ENCODE data around the gene ALDH18A1. TPM values are rescaled to one million over a fixed set of nuclear protein-coding genes. Genes with fewer than 3 reads are reported as not detected.

ALDH18A1 gene
- total and polyA plus RNA-seq, 8 donors = 48.2 to 72.0 (median 58.1) TPM

DNA sequence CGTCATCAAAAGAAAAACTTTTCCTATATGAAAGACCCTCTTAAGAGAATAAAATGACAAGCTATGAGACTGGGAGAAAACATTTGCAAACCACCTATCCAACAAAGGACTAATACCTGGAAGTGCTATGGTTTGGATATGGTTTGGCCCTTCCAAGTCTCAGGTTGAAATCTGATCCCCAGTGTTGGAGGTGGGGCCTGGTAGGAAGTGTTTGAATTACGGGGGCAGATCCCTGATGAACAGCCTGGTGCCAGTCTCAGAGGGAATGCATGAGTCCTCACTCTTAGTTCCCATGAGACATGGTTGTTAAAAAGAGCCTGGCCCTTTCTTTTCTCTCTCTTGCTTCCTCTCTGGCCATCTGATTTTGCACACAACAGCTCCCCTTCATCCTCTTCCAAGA, 6.3 kb downstream of the ALDH18A1 start:
- H3K27me3 ChIP-seq = no peaks in the 10 kb centered on the region
- no peak overlapping the region for H3K27ac ChIP-seq
- no peak overlapping the region for H3K4me3 ChIP-seq
- TF ChIP-seq CTCF (IDR thresholded peaks at IDR 0.05) = no peak
- peaks cover 0 to 2% of the 10 kb centered on the region in 2 donors for H3K4me1 ChIP-seq
- no peak for DNase-seq
- H3K9me3 ChIP-seq = peaks cover 0 to 8% of the 10 kb centered on the region in 2 donors
- H3K36me3 ChIP-seq = peaks cover 0 to 63% of the 10 kb centered on the region in 2 donors
- ATAC-seq = no peak
- intact Hi-C loops (cut with DNase I) = no loop called here

DNA sequence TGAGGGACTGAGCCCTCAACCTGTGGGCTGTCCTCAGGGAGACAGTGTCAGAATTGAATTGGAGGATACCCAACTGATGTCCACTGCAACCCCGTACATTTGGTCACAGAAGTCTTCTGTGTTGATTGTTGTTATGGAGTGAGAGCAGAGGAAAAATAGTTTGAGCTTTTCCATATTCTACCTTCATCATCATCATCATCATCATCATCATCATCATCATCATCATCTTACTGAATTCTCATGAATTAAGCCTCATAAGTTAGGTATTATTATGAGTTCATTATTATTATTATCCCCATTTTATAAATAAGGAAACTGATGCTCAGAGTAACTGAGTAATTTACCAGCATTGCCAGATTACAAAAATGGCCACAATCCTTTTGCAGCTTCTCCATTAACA, 8.4 kb downstream of the ALDH18A1 start:
- TF ChIP-seq CTCF (IDR thresholded peaks at IDR 0.05) = no peak
- no peaks in the 10 kb centered on the region for H3K4me1 ChIP-seq
- intact Hi-C loops (cut with DNase I) = no loop called here
- H3K27ac ChIP-seq = no peak overlapping the region
- H3K36me3 ChIP-seq = peaks cover 0 to 66% of the 10 kb centered on the region in 2 donors
- peaks cover 0 to 8% of the 10 kb centered on the region in 2 donors for H3K9me3 ChIP-seq
- DNase-seq = no peak
- ATAC-seq = no peak
- H3K4me3 ChIP-seq = no peak overlapping the region
- H3K27me3 ChIP-seq = no peaks in the 10 kb centered on the region

DNA sequence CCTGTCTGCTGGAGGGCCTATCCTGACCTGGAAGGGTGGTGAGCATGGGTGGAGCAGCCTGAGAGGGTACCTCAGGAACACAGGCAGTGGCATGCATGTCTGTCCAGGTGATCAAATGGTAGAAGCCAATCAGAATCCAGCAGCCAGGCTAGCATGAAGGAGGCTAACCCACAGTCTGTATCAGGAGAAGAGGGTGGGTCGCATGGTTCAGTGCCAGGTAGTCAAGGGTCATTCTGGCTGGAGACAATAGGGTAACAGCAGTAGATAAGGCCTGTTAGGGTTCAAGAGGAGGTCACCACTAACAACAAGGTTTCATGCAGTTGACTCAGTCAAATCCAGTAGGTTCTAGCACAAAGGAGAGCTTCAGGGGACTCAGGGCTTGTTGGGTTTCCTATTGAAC, 10.4 kb downstream of the ALDH18A1 start:
- H3K9me3 ChIP-seq = peaks cover 0 to 2% of the 10 kb centered on the region in 2 donors
- no peak for TF ChIP-seq CTCF (IDR thresholded peaks at IDR 0.05)
- no peak for DNase-seq
- H3K36me3 ChIP-seq = peaks cover 0 to 66% of the 10 kb centered on the region in 2 donors
- H3K4me3 ChIP-seq = no peak overlapping the region
- no peak for ATAC-seq
- H3K4me1 ChIP-seq = no peaks in the 10 kb centered on the region
- no peaks in the 10 kb centered on the region for H3K27me3 ChIP-seq
- H3K27ac ChIP-seq = no peak overlapping the region
- intact Hi-C loops (cut with DNase I) = no loop called here

DNA sequence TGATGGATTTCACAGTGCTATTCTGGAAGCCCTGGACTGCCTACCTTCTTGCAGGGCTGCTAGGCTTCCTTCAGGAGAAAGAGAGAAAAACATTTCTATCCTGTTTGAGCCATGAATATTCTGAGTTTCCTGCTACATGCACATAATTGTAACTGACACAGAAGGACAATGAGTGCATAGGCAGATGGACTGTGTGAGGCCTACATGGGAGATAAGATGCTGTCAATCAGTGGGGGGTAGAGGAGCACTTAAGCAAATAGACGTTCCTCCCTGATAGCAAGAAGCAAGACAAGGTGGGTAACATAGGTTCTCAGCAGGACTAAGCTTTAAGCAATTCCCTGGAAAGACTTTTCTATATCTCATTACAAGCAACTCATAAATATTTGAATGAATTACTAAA, 11.6 kb downstream of the ALDH18A1 start:
- H3K36me3 ChIP-seq = peaks cover 0 to 67% of the 10 kb centered on the region in 2 donors

DNA sequence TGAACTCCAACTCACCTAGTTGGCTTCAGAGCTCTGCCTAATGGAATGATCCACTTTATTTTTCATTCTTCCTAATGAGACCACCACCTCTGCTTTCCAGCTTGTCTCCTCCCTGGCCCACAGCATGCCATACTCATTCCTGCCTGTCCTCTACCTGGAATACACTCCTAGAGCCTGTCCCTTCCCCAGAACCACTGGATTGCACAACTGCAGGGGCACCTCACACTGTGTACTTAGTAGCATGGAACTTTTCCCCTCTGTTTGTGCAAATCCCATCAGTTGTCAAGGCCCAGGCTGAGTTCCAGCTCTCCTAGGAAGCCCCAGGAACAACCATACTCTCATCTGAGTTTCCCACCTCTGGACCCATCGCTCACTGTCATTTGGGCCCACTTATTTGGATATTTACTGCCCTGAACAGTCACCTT, 15.6 kb downstream of the ALDH18A1 start:
- H3K4me1 ChIP-seq = no peaks in the 10 kb centered on the region
- DNase-seq (no peak), ATAC-seq (no peak)
- no peak overlapping the region for H3K4me3 ChIP-seq
- H3K9me3 ChIP-seq = no peaks in the 10 kb centered on the region
- peaks cover 0 to 72% of the 10 kb centered on the region in 2 donors for H3K36me3 ChIP-seq
- no peaks in the 10 kb centered on the region for H3K27me3 ChIP-seq
- TF ChIP-seq CTCF (IDR thresholded peaks at IDR 0.05) = no peak
- H3K27ac ChIP-seq = no peak overlapping the region
- intact Hi-C loops (cut with DNase I) = no loop called here

More for the DNA sequence above, 11.6 kb downstream of the ALDH18A1 start:
- intact Hi-C loops (cut with DNase I) = no loop called here
- H3K4me1 ChIP-seq = no peaks in the 10 kb centered on the region
- H3K27me3 ChIP-seq = no peaks in the 10 kb centered on the region
- no peak overlapping the region for H3K27ac ChIP-seq
- ATAC-seq (no peak), DNase-seq (no peak)
- no peak overlapping the region for H3K4me3 ChIP-seq
- no peaks in the 10 kb centered on the region for H3K9me3 ChIP-seq
- no peak for TF ChIP-seq CTCF (IDR thresholded peaks at IDR 0.05)

Data from left lung (tissue), 10 donors.